HL-60 (cell line): Measurements from ENCODE around the gene CNR2.

Source experiments
- CTCF ChIP-seq: IDR thresholded peaks from one replicate; pipeline ENCODE4 v1.5.1; 2011; ENCODE audit warnings: low read length, control low read depth, inconsistent platforms; ENCODE audit not compliant: insufficient read depth
- GABPA ChIP-seq: IDR thresholded peaks from 2 replicates; pipeline ENCODE4 v1.6.1; 2012; ENCODE audit warnings: low read depth

GRCh38 chr1:23911921-23912320 is 1.2 kb downstream of the CNR2 start:
- no peak for TF ChIP-seq CTCF
- TF ChIP-seq GABPA = no peak
